Heart left ventricle (tissue), 16 donors: ENCODE measurements around the gene HP. TPM values are rescaled to one million over a fixed set of nuclear protein-coding genes. Genes with fewer than 3 reads are reported as not detected.

Experiments used
- ATAC-seq, 4 donors: fragments of 200-7000 bp; cut with Tn5 transposase; one replicate each; pipeline ENCODE4 v1.9.1; 2020 to 2022; ENCODE audit warnings: moderate library complexity in 4 of 4, mild to moderate bottlenecking in 3 of 4, moderate number of reproducible peaks in 1 of 4
- DNase-seq, 5 donors: peaks; one replicate each; pipeline ENCODE4 v3.0.0-alpha.2; 2020
- H3K27ac ChIP-seq, 12 donors: fragments of 200-600 bp; sonication (generic) in 4 of 12; one replicate each; pipeline versions ENCODE4 v1.5.0 to v1.8.0; 2016 to 2022; ENCODE audit warnings: mild to moderate bottlenecking in 2 of 12
- H3K27me3 ChIP-seq, 9 donors: fragments of 200-600 bp; sonication (generic) in 2 of 9; one replicate each; pipeline versions ENCODE4 v1.5.1 to v1.8.0; 2016 to 2022; ENCODE audit warnings: mild to moderate bottlenecking in 3 of 9
- H3K36me3 ChIP-seq, 9 donors: fragments of 200-600 bp; sonication (generic) in 2 of 9; one replicate each; pipeline versions ENCODE4 v1.5.0 to v1.8.0; 2018 to 2022; ENCODE audit warnings: mild to moderate bottlenecking in 2 of 9
- H3K4me1 ChIP-seq, 12 donors: fragments of 200-600 bp; sonication (generic) in 4 of 12; one replicate each; pipeline versions ENCODE4 v1.5.0 to v1.8.0; 2016 to 2022; ENCODE audit warnings: mild to moderate bottlenecking in 3 of 12
- H3K4me3 ChIP-seq, 12 donors: fragments of 200-600 bp; sonication (generic) in 4 of 12; one replicate each; pipeline versions ENCODE4 v1.5.0 to v1.8.0; 2017 to 2022; ENCODE audit warnings: mild to moderate bottlenecking in 9 of 12, moderate library complexity in 4 of 12
- H3K9me3 ChIP-seq, 12 donors: fragments of 200-600 bp; sonication (generic) in 4 of 12; one replicate each; pipeline versions ENCODE4 v1.5.0 to v1.8.0; 2016 to 2022; ENCODE audit warnings: mild to moderate bottlenecking in 1 of 12
- POLR2A ChIP-seq, 2 donors: fragments of 450-650 bp; IDR thresholded peaks; one replicate each; pipeline ENCODE4 v1.6.1; 2017; ENCODE audit warnings: antibody characterized with exemption in 2 of 2, mild to moderate bottlenecking in 2 of 2, moderate library complexity in 2 of 2
- WGBS, 4 donors: extraction: QIAGEN DNeasy Blood & Tissue Kit in 2 of 4; methylation state at CpG; one replicate each; pipeline versions ENCODE4 v1.1.5 to v1.1.7; 2013 to 2018; 5-methylcytosine and 5-hydroxymethylcytosine counted together
- intact Hi-C, 10 donors: fragments of 100-400 bp; cut with DNase I; formaldehyde crosslinking; loops; one replicate each; pipeline versions ENCODE4 v1.11.1 to v1.14.2; 2022
- polyA plus RNA-seq, 2 donors: library from polyadenylated mRNA; stranded (reverse); fragments of 200-250 nt; gene quantifications; one replicate each; pipeline ENCODE4 v1.2.3, GENCODE V29; 2013
- total RNA-seq, 9 donors: library from RNA; depleted of rRNA in 2 of 9; stranded (reverse); fragments of >200 nt in 2 of 9; fragmentation: NEBNext Ultra II Directional in 3 of 9; extraction: Animal tissue kit (Norgen Biotek cat#: 25700) in 3 of 9; gene quantifications; one replicate each; pipeline versions ENCODE4 v1.1.0 to v1.2.4, GENCODE V29; 2016 to 2023
- TF ChIP-seq, protein P1 (sequence below), 12 donors: fragments of 200-600 bp; sonication (generic) in 4 of 12; IDR thresholded peaks; one replicate each; pipeline versions ENCODE4 v1.5.0 to v1.8.0; 2018 to 2022; ENCODE audit warnings: antibody characterized with exemption in 12 of 12, mild to moderate bottlenecking in 5 of 12
- donor health status: ischemic (EF 13 %, LVEDD 7.1; RV severe dilation, severe dysfunction).
- donor health status: healthy with polysubstance abuse.
- donor health status: DM: no; HTN: yes; CAD: no.
- donor health status: DM: no; HTN: no; CAD: no.
- donor health status: ischemic (EF 25% LVEDD 6.9; RV normal size, moderate dysfunction).
- donor health status: ischemic (EF 25% LVEDD 5.7; RV mildly dilated, moderate dysfunction).
- donor health status: healthy.
- donor health status: DM: yes; HTN: yes; CAD: no.
- donor health status: ischemic (EF 35%, LVEDD 5.7; RV mildly dilated, moderate dysfunction).
- donor health status: nonischemic (EF 11% LVEDD 7.7; RV severe dilation, severe dysfunction).
- donor health status: DM: yes; HTN: yes; CAD: no.
- donor health status: PGD.
- donor health status: ischemic (EF 29% LVEDD 5.4; RV normal size, mild dysfunction).
- donor health status: nonischemic (EF 23%, LVEDD 6.1; RV moderate dilation, normal function).

HP gene
- total and polyA plus RNA-seq, 11 donors, result 0.42 to 314 (median 3.6) TPM

DNA sequence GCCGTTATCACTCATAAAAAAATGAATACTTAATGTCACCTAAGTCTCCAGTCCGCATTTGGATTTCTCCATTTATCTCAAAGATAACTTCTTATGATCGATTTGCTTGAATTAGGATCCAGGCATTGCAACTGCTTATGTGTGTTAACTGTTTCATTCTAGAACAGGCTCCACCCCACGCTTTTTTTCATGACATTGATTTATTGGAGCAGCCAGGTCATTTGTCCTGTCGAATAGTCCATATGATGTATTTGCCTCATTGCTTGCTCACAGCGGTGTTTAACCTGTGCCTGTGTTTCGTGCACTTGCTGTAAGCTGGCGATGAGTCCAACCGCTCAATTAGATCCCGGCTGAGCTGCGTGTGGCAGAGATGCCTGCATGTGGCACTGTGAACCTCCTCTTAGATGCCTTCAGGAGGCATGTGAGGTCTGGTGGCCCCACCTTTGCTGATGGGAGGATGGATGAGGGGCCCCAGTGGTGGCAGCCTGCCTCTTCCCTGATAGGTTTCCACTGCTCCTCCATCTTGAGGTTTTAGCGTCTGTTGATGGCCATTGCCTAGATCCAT, 55.7 kb downstream of the HP start:
- intact Hi-C loops, result no loop called here
- no peaks in the 10 kb centered on the region for H3K9me3 ChIP-seq
- H3K4me3 ChIP-seq, result no peak overlapping the region
- TF ChIP-seq, protein P1, sequence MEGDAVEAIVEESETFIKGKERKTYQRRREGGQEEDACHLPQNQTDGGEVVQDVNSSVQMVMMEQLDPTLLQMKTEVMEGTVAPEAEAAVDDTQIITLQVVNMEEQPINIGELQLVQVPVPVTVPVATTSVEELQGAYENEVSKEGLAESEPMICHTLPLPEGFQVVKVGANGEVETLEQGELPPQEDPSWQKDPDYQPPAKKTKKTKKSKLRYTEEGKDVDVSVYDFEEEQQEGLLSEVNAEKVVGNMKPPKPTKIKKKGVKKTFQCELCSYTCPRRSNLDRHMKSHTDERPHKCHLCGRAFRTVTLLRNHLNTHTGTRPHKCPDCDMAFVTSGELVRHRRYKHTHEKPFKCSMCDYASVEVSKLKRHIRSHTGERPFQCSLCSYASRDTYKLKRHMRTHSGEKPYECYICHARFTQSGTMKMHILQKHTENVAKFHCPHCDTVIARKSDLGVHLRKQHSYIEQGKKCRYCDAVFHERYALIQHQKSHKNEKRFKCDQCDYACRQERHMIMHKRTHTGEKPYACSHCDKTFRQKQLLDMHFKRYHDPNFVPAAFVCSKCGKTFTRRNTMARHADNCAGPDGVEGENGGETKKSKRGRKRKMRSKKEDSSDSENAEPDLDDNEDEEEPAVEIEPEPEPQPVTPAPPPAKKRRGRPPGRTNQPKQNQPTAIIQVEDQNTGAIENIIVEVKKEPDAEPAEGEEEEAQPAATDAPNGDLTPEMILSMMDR (IDR thresholded peaks at IDR 0.05), result no peak
- TF ChIP-seq POLR2A (IDR thresholded peaks at IDR 0.05), result no peak
- WGBS, 4 donors, result 93 to 95% (median 93%) methylated on average over 12 of the region's 12 CpGs
- peaks cover 12 to 85% (median 82%) of the 10 kb centered on the region in 9 donors for H3K36me3 ChIP-seq
- H3K27me3 ChIP-seq, result no peaks in the 10 kb centered on the region
- DNase-seq (no peak), ATAC-seq (no peak)
- no peak overlapping the region for H3K27ac ChIP-seq
- H3K4me1 ChIP-seq, result peaks cover 0 to 8% (median 0%) of the 10 kb centered on the region in 12 donors

Other genes starting within 250 kb of the HP start
- gene AP1G1, start 245.7 kb upstream of the HP start, total RNA-seq, result 10 to 100 TPM; 32.1 to 60.5 (median 37.1) TPM
- gene AP1G1, start 245.7 kb upstream of the HP start, polyA plus RNA-seq, result 10 to 100 TPM; 10.5 to 33.0 TPM
- 10 to 100 TPM; 14.3 to 24.2 (median 19.8) TPM for gene ATXN1L, start 208.5 kb upstream of the HP start, total RNA-seq
- 10 to 100 TPM in 1 of 2 donors, 1 to 10 TPM in 1; 6.9 to 16.5 TPM for gene ATXN1L, start 208.5 kb upstream of the HP start, polyA plus RNA-seq
- 1 to 10 TPM; 2.3 to 5.7 (median 3.9) TPM for gene ZNF821, start 170.3 kb upstream of the HP start, total RNA-seq
- gene ZNF821, start 170.3 kb upstream of the HP start, polyA plus RNA-seq, result 1 to 10 TPM; 2.3 to 3.9 TPM
- 100 to 1,000 TPM in 7 of 9 donors, 10 to 100 TPM in 2; 89.2 to 146 (median 109) TPM for gene IST1, start 159.0 kb upstream of the HP start, total RNA-seq
- gene IST1, start 159.0 kb upstream of the HP start, polyA plus RNA-seq, result 100 to 1,000 TPM in 1 of 2 donors, 10 to 100 TPM in 1; 54.5 to 105 TPM
- gene PKD1L3, start 54.1 kb upstream of the HP start, total RNA-seq, result under 1 TPM in 5 of 9 donors, not detected in 4; 0.05 to 0.27 (median 0.07) TPM
- gene PKD1L3, start 54.1 kb upstream of the HP start, polyA plus RNA-seq, result under 1 TPM in 1 of 2 donors, not detected in 1; 0.01 TPM
- gene DHODH, start 45.8 kb upstream of the HP start, total RNA-seq, result 1 to 10 TPM; 5.2 to 9.8 (median 7.5) TPM
- gene DHODH, start 45.8 kb upstream of the HP start, polyA plus RNA-seq, result 1 to 10 TPM; 5.3 to 9.1 TPM
- 100 to 1,000 TPM in 4 of 9 donors, 10 to 100 TPM in 5; 31.4 to 210 (median 54.7) TPM for gene HPR, start 8.7 kb downstream of the HP start, total RNA-seq
- 100 to 1,000 TPM in 1 of 2 donors, 10 to 100 TPM in 1; 20.5 to 148 TPM for gene HPR, start 8.7 kb downstream of the HP start, polyA plus RNA-seq
- 10 to 100 TPM in 1 of 9 donors, 1 to 10 TPM in 8; 4.6 to 10.5 (median 7.0) TPM for gene TXNL4B, start 39.1 kb downstream of the HP start, total RNA-seq
- gene TXNL4B, start 39.1 kb downstream of the HP start, polyA plus RNA-seq, result 10 to 100 TPM in 1 of 2 donors, 1 to 10 TPM in 1; 5.4 to 13.5 TPM
- 10 to 100 TPM; 30.6 to 66.5 (median 41.4) TPM for gene DHX38, start 39.3 kb downstream of the HP start, total RNA-seq
- 10 to 100 TPM; 32.2 to 52.3 TPM for gene DHX38, start 39.3 kb downstream of the HP start, polyA plus RNA-seq
- under 1 TPM in 5 of 9 donors, not detected in 4; 0.09 to 0.77 (median 0.12) TPM for gene PMFBP1, start 117.7 kb downstream of the HP start, total RNA-seq
- under 1 TPM; 0.12 to 0.57 TPM for gene PMFBP1, start 117.7 kb downstream of the HP start, polyA plus RNA-seq